Measurements from ENCODE around the gene FOXA1. TPM values are rescaled to one million over a fixed set of nuclear protein-coding genes. Genes with fewer than 3 reads are reported as not detected.

FOXA1 gene
- total and polyA plus RNA-seq, 2 donors (not counting 1 experiment from before 2014, with no cell fraction given): under 0.01 to 0.03 TPM

- no peaks in the 10 kb centered on the region for H3K36me3 ChIP-seq (ENCODE audit: control insufficient read depth, insufficient read depth, low read length)
- H3K9ac ChIP-seq (ENCODE audit: insufficient read depth, low read length): no peak overlapping the region
- H3K4me2 ChIP-seq (ENCODE audit: extremely low read depth, insufficient read depth, low read length): no peak overlapping the region
- H3K9me3 ChIP-seq (ENCODE audit: control insufficient read depth, insufficient read depth, low read depth, low read length): no peaks in the 10 kb centered on the region
- TF ChIP-seq CTCF (conservative IDR thresholded peaks at IDR 0.05 in 1 of 2, IDR thresholded peaks at IDR 0.05 in 1 of 2; ENCODE audit: low read depth in 1 of 2, low read length in 2 of 2) (no peak), EZH2 (IDR thresholded peaks at IDR 0.05; ENCODE audit: low read length, missing control alignments) (no peak)
- H3K27me3 ChIP-seq (ENCODE audit: control insufficient read depth, insufficient read depth, low read length): peaks cover 18% of the 10 kb centered on the region
- H3K27ac ChIP-seq (ENCODE audit: insufficient read depth, low read length): no peak overlapping the region
- H3K79me2 ChIP-seq (ENCODE audit: control insufficient read depth, insufficient read depth, low read length): no peaks in the 10 kb centered on the region
- H2AFZ ChIP-seq (ENCODE audit: low read length): no peak overlapping the region
- no peak for DNase-seq (ENCODE audit: low read depth in 2 of 2)
- no peak overlapping the region for H3K4me3 ChIP-seq (replicated peaks in 1 of 4; ENCODE audit: control extremely low read depth in 1 of 4, insufficient read depth in 1 of 4, low read depth in 3 of 4, low read length in 4 of 4)
- H3K4me1 ChIP-seq (ENCODE audit: control insufficient read depth, extremely low read depth, insufficient read depth, low read length): no peaks in the 10 kb centered on the region
- no peaks in the 10 kb centered on the region for H4K20me1 ChIP-seq (ENCODE audit: control insufficient read depth, extremely low read depth, insufficient read depth, low read length)
These were observed 15.8 kb downstream of the FOXA1 start for GRCh38 chr14:37579274-37579673.

GRCh38 chr14:37573356-37573755 lies 21.7 kb downstream of the FOXA1 start:
- no peak for DNase-seq (ENCODE audit: low read depth in 2 of 2)
- Histone ChIP-seq H3K4me1 (ENCODE audit: control insufficient read depth, extremely low read depth, insufficient read depth, low read length) (no peaks in the 10 kb centered on the region), H3K9me3 (ENCODE audit: control insufficient read depth, insufficient read depth, low read depth, low read length) (no peaks in the 10 kb centered on the region), H3K4me2 (ENCODE audit: extremely low read depth, insufficient read depth, low read length) (no peak overlapping the region), H3K4me3 (replicated peaks in 1 of 4; ENCODE audit: control extremely low read depth in 1 of 4, insufficient read depth in 1 of 4, low read depth in 3 of 4, low read length in 4 of 4) (no peak overlapping the region), H3K36me3 (ENCODE audit: control insufficient read depth, insufficient read depth, low read length) (no peaks in the 10 kb centered on the region), H4K20me1 (ENCODE audit: control insufficient read depth, extremely low read depth, insufficient read depth, low read length) (no peaks in the 10 kb centered on the region), H3K27ac (ENCODE audit: insufficient read depth, low read length) (no peak overlapping the region), H2AFZ (ENCODE audit: low read length) (no peak overlapping the region), H3K27me3 (ENCODE audit: control insufficient read depth, insufficient read depth, low read length) (no peaks in the 10 kb centered on the region), H3K9ac (ENCODE audit: insufficient read depth, low read length) (no peak overlapping the region), H3K79me2 (ENCODE audit: control insufficient read depth, insufficient read depth, low read length) (no peaks in the 10 kb centered on the region)
- TF ChIP-seq CTCF (conservative IDR thresholded peaks at IDR 0.05 in 1 of 2, IDR thresholded peaks at IDR 0.05 in 1 of 2; ENCODE audit: low read depth in 1 of 2, low read length in 2 of 2) (no peak), EZH2 (IDR thresholded peaks at IDR 0.05; ENCODE audit: low read length, missing control alignments) (no peak)

GRCh38 chr14:37571391-37571790 lies 23.7 kb downstream of the FOXA1 start:
- Histone ChIP-seq H3K4me2 (ENCODE audit: extremely low read depth, insufficient read depth, low read length) (no peak overlapping the region), H3K79me2 (ENCODE audit: control insufficient read depth, insufficient read depth, low read length) (no peaks in the 10 kb centered on the region), H3K9me3 (ENCODE audit: control insufficient read depth, insufficient read depth, low read depth, low read length) (no peaks in the 10 kb centered on the region), H4K20me1 (ENCODE audit: control insufficient read depth, extremely low read depth, insufficient read depth, low read length) (no peaks in the 10 kb centered on the region), H2AFZ (ENCODE audit: low read length) (no peak overlapping the region), H3K4me3 (replicated peaks in 1 of 4; ENCODE audit: control extremely low read depth in 1 of 4, insufficient read depth in 1 of 4, low read depth in 3 of 4, low read length in 4 of 4) (no peak overlapping the region), H3K27me3 (ENCODE audit: control insufficient read depth, insufficient read depth, low read length) (no peaks in the 10 kb centered on the region), H3K36me3 (ENCODE audit: control insufficient read depth, insufficient read depth, low read length) (no peaks in the 10 kb centered on the region), H3K9ac (ENCODE audit: insufficient read depth, low read length) (no peak overlapping the region), H3K27ac (ENCODE audit: insufficient read depth, low read length) (no peak overlapping the region), H3K4me1 (ENCODE audit: control insufficient read depth, extremely low read depth, insufficient read depth, low read length) (no peaks in the 10 kb centered on the region)
- no peak for DNase-seq (ENCODE audit: low read depth in 2 of 2)
- TF ChIP-seq CTCF (conservative IDR thresholded peaks at IDR 0.05 in 1 of 2, IDR thresholded peaks at IDR 0.05 in 1 of 2; ENCODE audit: low read depth in 1 of 2, low read length in 2 of 2) (no peak), EZH2 (IDR thresholded peaks at IDR 0.05; ENCODE audit: low read length, missing control alignments) (no peak)
